GM23338 (cell line): ENCODE data around the gene RAMAC. TPM values are rescaled to one million over a fixed set of nuclear protein-coding genes. Genes with fewer than 3 reads are reported as not detected.

Experiments
- ATAC-seq: fragments of 200-7000 bp; cut with Tn5 transposase; 3 replicates; pipeline ENCODE4 v1.9.1; 2020
- DNase-seq: peaks from one replicate; pipeline ENCODE4 v3.0.0-alpha.2; 2015; ENCODE audit warnings: low spot score
- H2AFZ ChIP-seq: fragments of 200-600 bp; sonication (generic); 2 replicates; pipeline ENCODE4 v1.8.0; 2016; ENCODE audit warnings: antibody characterized with exemption, mild to moderate bottlenecking, moderate library complexity
- H3F3A ChIP-seq: fragments of 200-600 bp; sonication (generic); replicated peaks from 2 replicates; pipeline ENCODE4 v1.8.0; 2017; ENCODE audit warnings: antibody characterized with exemption, mixed run types, low read depth
- H3K27ac ChIP-seq: fragments of 200-600 bp; sonication (generic); 2 replicates; pipeline ENCODE4 v1.6.1; 2016; ENCODE audit warnings: low read depth
- H3K27me3 ChIP-seq: fragments of 200-600 bp; sonication (generic); 2 replicates; pipeline ENCODE4 v1.8.0; 2016; ENCODE audit warnings: mild to moderate bottlenecking, mixed run types, moderate library complexity; ENCODE audit not compliant: insufficient read depth
- H3K36me3 ChIP-seq: fragments of 200-600 bp; sonication (generic); 2 replicates; pipeline ENCODE4 v1.8.0; 2016; ENCODE audit warnings: mild to moderate bottlenecking; ENCODE audit not compliant: insufficient read depth
- H3K4me1 ChIP-seq: fragments of 200-600 bp; sonication (generic); 2 replicates; pipeline ENCODE4 v1.8.0; 2016; ENCODE audit warnings: mild to moderate bottlenecking, moderate library complexity; ENCODE audit not compliant: insufficient read depth
- H3K4me2 ChIP-seq: fragments of 200-600 bp; sonication (generic); 2 replicates; pipeline ENCODE4 v1.7.1; 2017; ENCODE audit warnings: mixed run types
- H3K4me3 ChIP-seq: fragments of 200-600 bp; sonication (generic); 2 replicates; pipeline ENCODE4 v1.6.1; 2016; ENCODE audit warnings: mixed run types
- H3K79me2 ChIP-seq: fragments of 200-600 bp; sonication (generic); replicated peaks from 2 replicates; pipeline ENCODE4 v1.8.0; 2017; ENCODE audit warnings: mild to moderate bottlenecking; ENCODE audit not compliant: insufficient read depth
- H3K9me2 ChIP-seq: fragments of 200-600 bp; sonication (generic); 2 replicates; pipeline ENCODE4 v1.8.0; 2017; ENCODE audit not compliant: insufficient read depth
- H4K20me1 ChIP-seq: fragments of 200-600 bp; sonication (generic); replicated peaks from 2 replicates; pipeline ENCODE4 v1.8.0; 2017; ENCODE audit warnings: mild to moderate bottlenecking; ENCODE audit not compliant: insufficient read depth
- H3K27ac Mint-ChIP-seq: 2 replicates; pipeline ENCODE4 v1.8.0; 2020; ENCODE audit warnings: inconsistent platforms, mild to moderate bottlenecking, moderate library complexity, mixed read lengths
- H3K27me3 Mint-ChIP-seq: 3 replicates; pipeline ENCODE4 v1.8.0; 2022; ENCODE audit warnings: low read depth, mild to moderate bottlenecking, moderate library complexity, mixed read lengths, inconsistent platforms; ENCODE audit not compliant: insufficient read depth, poor library complexity
- H3K36me3 Mint-ChIP-seq: 3 replicates; pipeline ENCODE4 v1.8.0; 2021; ENCODE audit warnings: low read depth, mild to moderate bottlenecking, inconsistent platforms, moderate library complexity, mixed read lengths
- H3K4me1 Mint-ChIP-seq: 3 replicates; pipeline ENCODE4 v1.8.0; 2020; ENCODE audit warnings: mild to moderate bottlenecking, inconsistent platforms, mixed read lengths
- H3K4me3 Mint-ChIP-seq: 3 replicates; pipeline ENCODE4 v1.8.0; 2021; ENCODE audit warnings: moderate library complexity, mild to moderate bottlenecking, inconsistent platforms, mixed read lengths
- H3K9me3 Mint-ChIP-seq: 3 replicates; pipeline ENCODE4 v1.8.0; 2020; ENCODE audit warnings: moderate library complexity, mild to moderate bottlenecking, inconsistent platforms, mixed read lengths
- CREB1 ChIP-seq: fragments of 250-450 bp; sonication (Bioruptor Pico); IDR thresholded peaks from 2 replicates; pipeline ENCODE4 v1.5.0; 2020; ENCODE audit warnings: low read depth, mild to moderate bottlenecking, moderate library complexity
- CTCF ChIP-seq, 2 experiments: fragments of 200-600 bp in 1 of 2; sonication (generic) in 1 of 2; conservative IDR thresholded peaks; 2 replicates each; pipeline versions ENCODE4 v1.5.1 to v1.6.1; 2016 to 2017; ENCODE audit warnings: antibody characterized with exemption in 2 of 2, low read depth in 2 of 2, mild to moderate bottlenecking in 2 of 2, moderate library complexity in 1 of 2
- EZH2 ChIP-seq: fragments of 200-600 bp; sonication (generic); IDR thresholded peaks from one replicate; pipeline ENCODE4 v1.8.0; 2017; ENCODE audit warnings: antibody characterized with exemption, mild to moderate bottlenecking, low read depth; ENCODE audit not compliant: unreplicated experiment
- EZH2phosphoT487 ChIP-seq: fragments of 200-600 bp; sonication (generic); IDR thresholded peaks from one replicate; pipeline ENCODE4 v1.8.1; 2018; ENCODE audit warnings: antibody characterized with exemption; ENCODE audit not compliant: unreplicated experiment
- JUNB ChIP-seq: IDR thresholded peaks from one replicate; pipeline ENCODE4 v1.6.1; 2016; ENCODE audit warnings: antibody characterized with exemption; ENCODE audit not compliant: unreplicated experiment
- NANOG ChIP-seq: IDR thresholded peaks from 2 replicates; pipeline ENCODE4 v1.6.1; 2016; ENCODE audit warnings: antibody characterized with exemption, borderline replicate concordance
- POLR2AphosphoS5 ChIP-seq: IDR thresholded peaks from 2 replicates; pipeline ENCODE4 v1.6.1; 2016; ENCODE audit warnings: antibody characterized with exemption, low read depth
- STAT1 ChIP-seq: IDR thresholded peaks from one replicate; pipeline ENCODE4 v1.6.1; 2016; ENCODE audit warnings: antibody characterized with exemption; ENCODE audit not compliant: unreplicated experiment
- ZNF114 ChIP-seq: fragments of 250-450 bp; sonication (Bioruptor Pico); IDR thresholded peaks from 2 replicates; pipeline ENCODE4 v1.5.0; 2020; ENCODE audit warnings: mild to moderate bottlenecking, moderate library complexity
- ZNF462 ChIP-seq: fragments of 250-450 bp; sonication (Bioruptor Pico); IDR thresholded peaks from 2 replicates; pipeline ENCODE4 v1.5.0; 2020; ENCODE audit warnings: mild to moderate bottlenecking, moderate library complexity
- polyA plus RNA-seq: library from polyadenylated mRNA; unstranded; fragments of >200 nt; fragmentation: Nextera tagmentation; extraction: Ambion mirVana; gene quantifications from 2 replicates; pipeline ENCODE4 v1.2.1, GENCODE V29; 2016
- total RNA-seq: library from RNA; depleted of rRNA; stranded (reverse); fragments of >200 nt; shearing (Covaris generic); gene quantifications from 2 replicates; pipeline ENCODE4 v1.2.3, GENCODE V29; 2014
- TF ChIP-seq, protein P1 (sequence below): IDR thresholded peaks from 2 replicates; pipeline ENCODE4 v1.6.1; 2016; ENCODE audit warnings: antibody characterized with exemption

RAMAC gene
- total and polyA plus RNA-seq, 2 experiments from 2014 or later: 27.4 to 58.6 TPM

GRCh38 chr15:82944821-82945220, 41.2 kb upstream of the RAMAC start:
- no peak overlapping the region for H3K4me2 ChIP-seq
- no peak overlapping the region for H3K4me3 Mint-ChIP-seq
- H3K27me3 Mint-ChIP-seq: peaks cover 2% of the 10 kb centered on the region
- H2AFZ ChIP-seq: no peak overlapping the region
- no peaks in the 10 kb centered on the region for H3K36me3 Mint-ChIP-seq
- H3K9me2 ChIP-seq: no peaks in the 10 kb centered on the region
- no peaks in the 10 kb centered on the region for H3K36me3 ChIP-seq
- no peaks in the 10 kb centered on the region for H4K20me1 ChIP-seq
- peaks cover 6% of the 10 kb centered on the region; the same call in 2 of the 3 replicates for H3K4me1 Mint-ChIP-seq
- H3K79me2 ChIP-seq: no peaks in the 10 kb centered on the region
- DNase-seq (no peak), ATAC-seq (no peak)
- H3K4me1 ChIP-seq: peaks cover 8% of the 10 kb centered on the region; the same call in 1 of the 2 replicates
- no peak overlapping the region for H3K27ac Mint-ChIP-seq
- TF ChIP-seq EZH2 (no peak), EZH2phosphoT487 (no peak), CTCF (conservative IDR thresholded peaks at IDR 0.05; ENCODE audit: low read depth in 2 of 2) (no peak)
- no peak overlapping the region for H3K4me3 ChIP-seq
- no peak overlapping the region for H3K27ac ChIP-seq
- no peaks in the 10 kb centered on the region for H3K9me3 Mint-ChIP-seq
- H3K27me3 ChIP-seq: no peaks in the 10 kb centered on the region
- H3F3A ChIP-seq: no peaks in the 10 kb centered on the region

DNA sequence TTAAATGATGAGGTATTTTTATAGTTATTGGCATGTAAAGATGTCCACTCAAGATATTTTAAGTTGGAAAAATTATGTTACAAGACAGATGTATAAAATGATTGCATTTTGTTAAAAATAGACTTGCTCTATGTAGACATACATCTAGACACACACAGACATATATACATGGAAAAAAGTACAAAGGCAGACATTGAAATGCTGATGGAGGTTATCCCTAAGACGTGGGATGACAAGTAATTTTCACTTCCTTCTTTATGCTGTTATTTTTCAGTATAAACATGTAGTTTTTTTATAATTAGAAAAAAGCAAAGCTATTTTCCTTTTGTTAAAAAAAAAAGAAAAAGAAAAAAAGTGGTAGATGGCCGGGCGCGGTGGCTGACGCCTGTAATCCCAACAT, 40.7 kb upstream of the RAMAC start:
- H3K4me1 ChIP-seq: peaks cover 8% of the 10 kb centered on the region; the same call in 1 of the 2 replicates
- no peak overlapping the region for H2AFZ ChIP-seq
- H3K4me2 ChIP-seq: no peak overlapping the region
- no peaks in the 10 kb centered on the region for H3F3A ChIP-seq
- peaks cover 2% of the 10 kb centered on the region for H3K27me3 Mint-ChIP-seq
- peaks cover 6% of the 10 kb centered on the region; the same call in 2 of the 3 replicates for H3K4me1 Mint-ChIP-seq
- H3K27me3 ChIP-seq: 0 out of 2 replicates have a peak, but pooled peaks cover 2% of the 10 kb centered on the region
- H3K79me2 ChIP-seq: no peaks in the 10 kb centered on the region
- H3K9me3 Mint-ChIP-seq: no peaks in the 10 kb centered on the region
- no peaks in the 10 kb centered on the region for H4K20me1 ChIP-seq
- no peaks in the 10 kb centered on the region for H3K36me3 Mint-ChIP-seq
- H3K4me3 Mint-ChIP-seq: no peak overlapping the region
- H3K9me2 ChIP-seq: no peaks in the 10 kb centered on the region
- no peak for ATAC-seq
- no peaks in the 10 kb centered on the region for H3K36me3 ChIP-seq
- H3K27ac ChIP-seq: no peak overlapping the region
- H3K4me3 ChIP-seq: no peak overlapping the region
- no peak overlapping the region for H3K27ac Mint-ChIP-seq
- no peak for DNase-seq
- TF ChIP-seq NANOG (no peak), ZNF114 (CRISPR knock-in tag) (no peak), JUNB (no peak), STAT1 (no peak), POLR2AphosphoS5 (no peak), CREB1 (CRISPR knock-in tag) (no peak), EZH2phosphoT487 (no peak), EZH2 (no peak), ZNF462 (CRISPR knock-in tag) (no peak), CTCF (conservative IDR thresholded peaks at IDR 0.05; ENCODE audit: low read depth in 2 of 2) (no peak)
- TF ChIP-seq, protein P1, sequence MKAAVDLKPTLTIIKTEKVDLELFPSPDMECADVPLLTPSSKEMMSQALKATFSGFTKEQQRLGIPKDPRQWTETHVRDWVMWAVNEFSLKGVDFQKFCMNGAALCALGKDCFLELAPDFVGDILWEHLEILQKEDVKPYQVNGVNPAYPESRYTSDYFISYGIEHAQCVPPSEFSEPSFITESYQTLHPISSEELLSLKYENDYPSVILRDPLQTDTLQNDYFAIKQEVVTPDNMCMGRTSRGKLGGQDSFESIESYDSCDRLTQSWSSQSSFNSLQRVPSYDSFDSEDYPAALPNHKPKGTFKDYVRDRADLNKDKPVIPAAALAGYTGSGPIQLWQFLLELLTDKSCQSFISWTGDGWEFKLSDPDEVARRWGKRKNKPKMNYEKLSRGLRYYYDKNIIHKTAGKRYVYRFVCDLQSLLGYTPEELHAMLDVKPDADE: no peak
